Prostate gland (tissue), 2 donors: ENCODE measurements around the gene PDZRN3.

Source experiments
- POLR2AphosphoS5 ChIP-seq: sonication (generic); formaldehyde crosslinking; IDR thresholded peaks from one replicate; pipeline ENCODE4 v1.6.1; 2017; ENCODE audit warnings: antibody characterized with exemption
- TF ChIP-seq, protein P1 (sequence below), 4 experiments: fragments of 200-600 bp in 2 of 4; fragments of 450-650 bp in 2 of 4; sonication (generic) in 2 of 4; IDR thresholded peaks; 1 replicate in 3 of 4; 2 replicates in 1 of 4; pipeline ENCODE4 v1.5.1; 2016 to 2019; ENCODE audit warnings: antibody characterized with exemption in 4 of 4, mild to moderate bottlenecking in 2 of 4, moderate library complexity in 2 of 4

GRCh38 chr3:73473181-73473897 is 151.4 kb downstream of the PDZRN3 start:
- TF ChIP-seq, protein P1, sequence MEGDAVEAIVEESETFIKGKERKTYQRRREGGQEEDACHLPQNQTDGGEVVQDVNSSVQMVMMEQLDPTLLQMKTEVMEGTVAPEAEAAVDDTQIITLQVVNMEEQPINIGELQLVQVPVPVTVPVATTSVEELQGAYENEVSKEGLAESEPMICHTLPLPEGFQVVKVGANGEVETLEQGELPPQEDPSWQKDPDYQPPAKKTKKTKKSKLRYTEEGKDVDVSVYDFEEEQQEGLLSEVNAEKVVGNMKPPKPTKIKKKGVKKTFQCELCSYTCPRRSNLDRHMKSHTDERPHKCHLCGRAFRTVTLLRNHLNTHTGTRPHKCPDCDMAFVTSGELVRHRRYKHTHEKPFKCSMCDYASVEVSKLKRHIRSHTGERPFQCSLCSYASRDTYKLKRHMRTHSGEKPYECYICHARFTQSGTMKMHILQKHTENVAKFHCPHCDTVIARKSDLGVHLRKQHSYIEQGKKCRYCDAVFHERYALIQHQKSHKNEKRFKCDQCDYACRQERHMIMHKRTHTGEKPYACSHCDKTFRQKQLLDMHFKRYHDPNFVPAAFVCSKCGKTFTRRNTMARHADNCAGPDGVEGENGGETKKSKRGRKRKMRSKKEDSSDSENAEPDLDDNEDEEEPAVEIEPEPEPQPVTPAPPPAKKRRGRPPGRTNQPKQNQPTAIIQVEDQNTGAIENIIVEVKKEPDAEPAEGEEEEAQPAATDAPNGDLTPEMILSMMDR (IDR thresholded peaks at IDR 0.05) = no peak
- TF ChIP-seq POLR2AphosphoS5 = no peak
